ENCODE data around the gene KBTBD13. TPM values are rescaled to one million over a fixed set of nuclear protein-coding genes. Genes with fewer than 3 reads are reported as not detected.

Gene KBTBD13
- total RNA-seq, 2 experiments from 2014 or later = not detected

DNA sequence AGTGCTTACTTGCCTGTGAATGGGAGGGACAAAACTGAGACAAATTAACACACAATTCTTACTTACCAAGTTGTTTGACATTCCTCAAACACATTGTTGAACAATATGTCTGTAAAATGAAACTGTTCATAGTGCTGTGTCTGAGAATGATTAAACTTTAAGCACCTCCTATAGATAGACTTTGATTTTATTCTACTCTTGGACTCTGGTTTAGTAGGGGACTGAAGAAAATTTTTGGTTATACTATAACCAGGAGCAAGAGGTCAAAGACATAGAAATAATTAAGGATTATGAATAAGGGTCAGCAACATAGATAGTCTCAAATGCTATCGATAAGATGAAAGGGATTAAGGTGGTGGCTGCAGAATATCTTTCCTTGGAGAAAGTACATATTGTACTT, 39.2 kb upstream of the KBTBD13 start:
- ATAC-seq (ENCODE audit: poor library complexity) (no peak), DNase-seq (no peak)
- Histone ChIP-seq H3K4me1 (ENCODE audit: insufficient read depth, low read length) (peaks cover 8% of the 10 kb centered on the region), H3K27me3 (ENCODE audit: control insufficient read depth in 1 of 2, insufficient read depth in 2 of 2, low read length in 2 of 2) (peaks cover 0 to 6% of the 10 kb centered on the region in 2 experiments), H3K4me3 (ENCODE audit: low read length) (no peak overlapping the region), H3K27ac (ENCODE audit: low read depth in 1 of 2, low read length in 2 of 2) (no peak overlapping the region), H3K36me3 (ENCODE audit: insufficient read depth, low read length) (no peaks in the 10 kb centered on the region), H3K9me3 (ENCODE audit: control insufficient read depth in 1 of 2, insufficient read depth in 1 of 2, low read length in 2 of 2) (no peaks in the 10 kb centered on the region)
- Mint-ChIP-seq H3K27ac (no peak overlapping the region), H3K9me3 (no peaks in the 10 kb centered on the region), H3K4me1 (ENCODE audit: low read depth) (peaks cover 10% of the 10 kb centered on the region), H3K36me3 (ENCODE audit: low read depth) (no peaks in the 10 kb centered on the region), H3K27me3 (peaks cover 5% of the 10 kb centered on the region), H3K4me3 (no peak overlapping the region)
- TF ChIP-seq, protein P1, sequence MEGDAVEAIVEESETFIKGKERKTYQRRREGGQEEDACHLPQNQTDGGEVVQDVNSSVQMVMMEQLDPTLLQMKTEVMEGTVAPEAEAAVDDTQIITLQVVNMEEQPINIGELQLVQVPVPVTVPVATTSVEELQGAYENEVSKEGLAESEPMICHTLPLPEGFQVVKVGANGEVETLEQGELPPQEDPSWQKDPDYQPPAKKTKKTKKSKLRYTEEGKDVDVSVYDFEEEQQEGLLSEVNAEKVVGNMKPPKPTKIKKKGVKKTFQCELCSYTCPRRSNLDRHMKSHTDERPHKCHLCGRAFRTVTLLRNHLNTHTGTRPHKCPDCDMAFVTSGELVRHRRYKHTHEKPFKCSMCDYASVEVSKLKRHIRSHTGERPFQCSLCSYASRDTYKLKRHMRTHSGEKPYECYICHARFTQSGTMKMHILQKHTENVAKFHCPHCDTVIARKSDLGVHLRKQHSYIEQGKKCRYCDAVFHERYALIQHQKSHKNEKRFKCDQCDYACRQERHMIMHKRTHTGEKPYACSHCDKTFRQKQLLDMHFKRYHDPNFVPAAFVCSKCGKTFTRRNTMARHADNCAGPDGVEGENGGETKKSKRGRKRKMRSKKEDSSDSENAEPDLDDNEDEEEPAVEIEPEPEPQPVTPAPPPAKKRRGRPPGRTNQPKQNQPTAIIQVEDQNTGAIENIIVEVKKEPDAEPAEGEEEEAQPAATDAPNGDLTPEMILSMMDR (IDR thresholded peaks at IDR 0.05) = no peak
- ChIA-PET POLR2A (no interaction called here), CTCF (no interaction called here)
- intact Hi-C loops (cut with DNase I, micrococcal nuclease) = no loop called here

DNA sequence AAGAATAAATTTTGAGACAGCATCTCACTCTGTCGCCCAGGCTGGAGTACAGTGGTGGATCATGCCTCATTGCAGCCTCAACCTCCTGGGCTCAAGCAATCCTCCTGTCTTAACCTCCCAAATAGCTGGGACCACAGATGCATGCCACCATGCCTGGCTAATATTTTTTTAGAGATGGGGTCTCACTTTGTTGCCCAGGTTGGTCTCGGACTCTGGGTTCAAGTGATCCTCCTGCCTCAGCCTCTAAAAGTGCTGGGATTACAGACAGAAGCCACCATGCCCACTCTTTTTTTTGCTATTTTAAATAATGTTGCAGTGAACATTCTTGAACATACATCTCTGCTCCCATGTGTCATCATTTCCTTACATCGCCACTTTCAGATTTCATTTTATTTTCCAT, 38.1 kb upstream of the KBTBD13 start:
- H3K27me3 ChIP-seq (ENCODE audit: control insufficient read depth in 1 of 2, insufficient read depth in 2 of 2, low read length in 2 of 2) = no peaks in the 10 kb centered on the region
- POLR2A ChIA-PET = no interaction called here
- peaks cover under 1% of the 10 kb centered on the region for H3K4me1 ChIP-seq (ENCODE audit: insufficient read depth, low read length)
- Mint-ChIP-seq H3K27ac (no peak overlapping the region), H3K4me1 (ENCODE audit: low read depth) (peaks cover 5% of the 10 kb centered on the region), H3K27me3 (peaks cover 5% of the 10 kb centered on the region), H3K9me3 (no peaks in the 10 kb centered on the region), H3K36me3 (ENCODE audit: low read depth) (no peaks in the 10 kb centered on the region), H3K4me3 (no peak overlapping the region)
- H3K36me3 ChIP-seq (ENCODE audit: insufficient read depth, low read length) = no peaks in the 10 kb centered on the region
- intact Hi-C loops (cut with DNase I, micrococcal nuclease) = no loop called here
- no peak overlapping the region for H3K4me3 ChIP-seq (ENCODE audit: low read length)
- no peak overlapping the region for H3K27ac ChIP-seq (ENCODE audit: low read depth in 1 of 2, low read length in 2 of 2)
- H3K9me3 ChIP-seq (ENCODE audit: control insufficient read depth in 1 of 2, insufficient read depth in 1 of 2, low read length in 2 of 2) = no peaks in the 10 kb centered on the region
- DNase-seq (no peak), ATAC-seq (ENCODE audit: poor library complexity) (no peak)
- CTCF ChIA-PET = no interaction called here
- TF ChIP-seq, protein P1 (IDR thresholded peaks at IDR 0.05) = no peak

DNA sequence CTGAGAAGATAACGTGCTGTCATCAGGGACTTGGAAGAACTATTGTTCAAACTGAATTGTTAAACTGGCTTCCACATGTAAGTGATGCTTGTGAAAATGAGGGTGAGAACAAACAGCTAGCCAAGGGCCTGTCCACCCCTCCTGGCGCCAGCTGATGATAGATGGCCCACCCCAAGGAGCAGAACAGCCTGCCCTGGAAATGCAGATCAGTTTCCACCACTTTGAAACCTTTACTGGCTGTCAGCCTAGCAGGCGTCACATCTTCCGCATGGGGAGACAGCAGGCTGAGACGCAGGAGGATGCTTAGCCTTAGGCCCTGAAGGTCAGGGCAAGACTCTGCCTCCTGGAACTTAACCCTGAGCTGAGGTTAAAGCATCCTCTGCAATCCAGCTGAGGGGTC, 37.7 kb upstream of the KBTBD13 start:
- CTCF ChIA-PET = interaction anchor here (0.5 kb wide), 1 partner anchor 268 kb away, joined by 3 read pairs; no protein-coding TSS in a partner anchor
- no peak overlapping the region for H3K4me3 Mint-ChIP-seq

More for the DNA sequence above, 37.7 kb upstream of the KBTBD13 start:
- DNase-seq = no peak
- no peaks in the 10 kb centered on the region for H3K36me3 ChIP-seq (ENCODE audit: insufficient read depth, low read length)
- TF ChIP-seq, protein P1 (IDR thresholded peaks at IDR 0.05) = no peak
- POLR2A ChIA-PET = no interaction called here
- no peaks in the 10 kb centered on the region for H3K4me1 ChIP-seq (ENCODE audit: insufficient read depth, low read length)
- intact Hi-C loops (cut with DNase I, micrococcal nuclease) = no loop called here
- H3K4me3 ChIP-seq (ENCODE audit: low read length) = no peak overlapping the region
- H3K27me3 ChIP-seq (ENCODE audit: control insufficient read depth in 1 of 2, insufficient read depth in 2 of 2, low read length in 2 of 2) = no peaks in the 10 kb centered on the region
- H3K27ac ChIP-seq (ENCODE audit: low read depth in 1 of 2, low read length in 2 of 2) = no peak overlapping the region
- Mint-ChIP-seq H3K4me1 (ENCODE audit: low read depth) (peaks cover 1% of the 10 kb centered on the region), H3K36me3 (ENCODE audit: low read depth) (no peaks in the 10 kb centered on the region), H3K9me3 (no peaks in the 10 kb centered on the region), H3K27ac (no peak overlapping the region), H3K27me3 (peaks cover under 1% of the 10 kb centered on the region)
- no peak for ATAC-seq (ENCODE audit: poor library complexity)
- H3K9me3 ChIP-seq (ENCODE audit: control insufficient read depth in 1 of 2, insufficient read depth in 1 of 2, low read length in 2 of 2) = no peaks in the 10 kb centered on the region
